22Rv1 (cell line): ENCODE data around the gene MATR3.

Source experiments
- H3K27ac ChIP-seq: fragments of 450-650 bp; 2 replicates; pipeline ENCODE4 v1.5.1; 2017
- CTCF ChIP-seq: fragments of 450-650 bp; IDR thresholded peaks from 2 replicates; pipeline ENCODE4 v1.5.1; 2017; ENCODE audit warnings: mild to moderate bottlenecking
- ZFX ChIP-seq: fragments of 450-650 bp; IDR thresholded peaks from 2 replicates; pipeline ENCODE4 v1.6.1; 2017; ENCODE audit warnings: antibody characterized with exemption, borderline replicate concordance

Gene MATR3

DNA sequence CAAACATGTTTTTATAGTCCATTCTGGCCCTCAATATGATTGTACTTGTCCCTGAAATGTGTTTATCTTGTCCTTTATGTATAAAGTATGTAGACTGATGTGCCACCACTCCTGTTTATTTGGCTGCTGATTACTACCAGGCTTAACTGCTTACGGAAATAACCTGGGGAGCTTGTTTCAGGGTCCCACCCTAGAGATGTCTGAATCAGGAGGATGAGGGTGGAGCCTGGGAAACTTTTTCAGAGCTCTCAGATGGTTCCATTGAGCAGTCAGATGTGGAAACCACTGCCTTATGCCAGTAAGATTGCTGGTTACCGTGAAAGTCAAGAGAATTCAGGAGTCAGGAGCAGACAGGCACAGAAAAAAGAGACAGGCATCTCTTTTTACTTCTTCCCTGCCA lies 70.4 kb downstream of the MATR3 start:
- H3K27ac ChIP-seq = no peak overlapping the region
- TF ChIP-seq ZFX (no peak), CTCF (no peak)

DNA sequence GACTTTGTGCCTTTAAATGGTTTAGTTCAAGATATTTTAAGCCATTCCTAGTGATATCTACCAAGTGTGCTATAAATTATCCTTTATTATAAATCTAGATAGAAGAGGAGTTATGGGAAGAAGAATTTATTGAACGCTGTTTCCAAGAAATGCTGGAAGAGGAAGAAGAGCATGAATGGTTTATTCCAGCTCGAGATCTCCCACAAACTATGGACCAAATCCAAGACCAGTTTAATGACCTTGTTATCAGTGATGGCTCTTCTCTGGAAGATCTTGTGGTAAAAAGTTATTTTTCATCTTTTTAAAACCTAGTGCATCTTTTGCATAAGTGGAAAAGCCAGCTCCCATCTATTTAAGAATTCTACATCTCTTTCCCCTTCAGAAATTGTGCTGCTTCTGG lies 70.9 kb downstream of the MATR3 start:
- H3K27ac ChIP-seq = no peak overlapping the region
- TF ChIP-seq ZFX = no peak
- no peak for TF ChIP-seq CTCF

- TF ChIP-seq ZFX = no peak
- no peak for TF ChIP-seq CTCF
- no peak overlapping the region for H3K27ac ChIP-seq
Observed at GRCh38 chr5:139368613-139369012, 75.1 kb downstream of the MATR3 start.

DNA sequence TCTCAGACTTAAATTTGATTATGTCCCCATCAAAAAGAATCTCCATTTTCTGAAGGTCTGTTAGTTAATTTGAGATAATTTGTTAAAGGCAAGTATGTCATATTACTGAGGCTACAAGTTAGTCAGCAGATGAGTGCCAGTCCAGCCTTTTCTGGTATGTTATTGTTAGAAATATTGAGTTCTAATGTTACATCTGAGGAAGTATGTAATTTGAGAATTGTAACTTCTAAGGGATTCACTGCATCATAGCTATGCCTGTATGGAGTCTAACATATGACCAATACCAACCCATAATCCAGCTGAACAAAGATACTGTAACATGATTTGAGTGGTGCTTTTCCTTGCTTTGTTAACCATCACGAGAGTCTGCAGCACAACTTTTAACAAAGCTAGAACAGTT lies 75.6 kb downstream of the MATR3 start:
- TF ChIP-seq CTCF (no peak), ZFX (no peak)
- H3K27ac ChIP-seq = no peak overlapping the region

DNA sequence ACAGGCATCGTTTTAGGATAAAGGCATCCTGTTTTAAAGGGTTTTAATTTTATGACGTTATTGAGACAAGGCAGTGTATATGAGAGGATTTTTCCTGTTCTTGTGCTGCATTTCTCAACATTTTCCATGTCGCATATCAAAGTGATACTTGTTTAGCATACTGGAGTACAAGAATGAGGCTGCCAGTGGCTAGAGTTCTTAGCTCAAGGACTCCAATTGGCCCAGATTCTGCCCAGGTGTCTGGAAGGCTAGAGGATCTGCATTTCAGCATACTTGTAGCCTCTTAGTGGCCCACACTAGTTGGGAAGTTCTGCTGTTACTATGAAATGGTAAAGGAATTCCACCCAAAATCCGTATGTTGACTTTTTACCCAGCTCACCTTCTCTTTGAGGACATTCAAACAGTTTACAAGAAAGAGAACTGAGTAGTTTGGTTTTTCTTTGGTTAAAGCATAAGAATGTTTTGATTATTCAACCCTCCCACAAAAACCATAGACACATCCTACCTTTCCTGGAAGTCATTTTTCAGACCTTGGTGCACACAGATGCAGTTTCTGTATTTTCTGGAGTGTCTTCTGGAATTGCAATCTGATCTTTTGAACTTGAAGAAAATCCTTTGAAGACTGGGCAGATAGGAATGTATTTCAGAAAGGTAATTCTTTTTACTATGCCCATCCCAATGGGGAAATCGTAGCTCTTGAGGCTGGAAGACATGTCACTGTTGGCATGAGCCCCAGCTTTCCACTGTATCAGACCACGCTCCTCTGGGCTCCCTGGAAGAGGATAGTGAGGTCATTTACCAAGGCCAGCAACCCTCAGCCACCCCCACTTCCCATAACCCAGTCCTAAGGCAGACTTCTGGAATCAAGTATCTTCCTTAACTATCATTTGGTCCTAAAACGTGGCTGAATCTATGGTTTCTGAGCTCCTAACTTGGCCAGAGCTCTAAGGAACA lies 78.2 kb downstream of the MATR3 start:
- H3K27ac ChIP-seq = peak overlapping the region; percentile 90
- no peak for TF ChIP-seq CTCF
- TF ChIP-seq ZFX = no peak

- H3K27ac ChIP-seq = peak overlapping the region; percentile 90
- TF ChIP-seq ZFX = no peak
- no peak for TF ChIP-seq CTCF
Observed at GRCh38 chr5:139374909-139375308, 81.4 kb downstream of the MATR3 start.

GRCh38 chr5:139376364-139376763 lies 82.8 kb downstream of the MATR3 start:
- no peak overlapping the region for H3K27ac ChIP-seq
- TF ChIP-seq ZFX (no peak), CTCF (no peak)
